HG03135 (cell line): ENCODE results near the gene SEZ6L2.
"Not testable (repeated sequence)": the region's sequence is repeated elsewhere in the genome, so short reads cannot be mapped to it uniquely, and the experiment has no call there.

Experiments
- ATAC-seq: cut with Tn5 transposase; IDR thresholded peaks from one replicate; pipeline ENCODE4 v1.9.1; 2021; ENCODE audit warnings: mild to moderate bottlenecking, moderate library complexity; ENCODE audit not compliant: unreplicated experiment

SEZ6L2 gene

GRCh38 chr16:29858149-29858849 is 41.1 kb downstream of the SEZ6L2 start:
- ATAC-seq: no peak

DNA sequence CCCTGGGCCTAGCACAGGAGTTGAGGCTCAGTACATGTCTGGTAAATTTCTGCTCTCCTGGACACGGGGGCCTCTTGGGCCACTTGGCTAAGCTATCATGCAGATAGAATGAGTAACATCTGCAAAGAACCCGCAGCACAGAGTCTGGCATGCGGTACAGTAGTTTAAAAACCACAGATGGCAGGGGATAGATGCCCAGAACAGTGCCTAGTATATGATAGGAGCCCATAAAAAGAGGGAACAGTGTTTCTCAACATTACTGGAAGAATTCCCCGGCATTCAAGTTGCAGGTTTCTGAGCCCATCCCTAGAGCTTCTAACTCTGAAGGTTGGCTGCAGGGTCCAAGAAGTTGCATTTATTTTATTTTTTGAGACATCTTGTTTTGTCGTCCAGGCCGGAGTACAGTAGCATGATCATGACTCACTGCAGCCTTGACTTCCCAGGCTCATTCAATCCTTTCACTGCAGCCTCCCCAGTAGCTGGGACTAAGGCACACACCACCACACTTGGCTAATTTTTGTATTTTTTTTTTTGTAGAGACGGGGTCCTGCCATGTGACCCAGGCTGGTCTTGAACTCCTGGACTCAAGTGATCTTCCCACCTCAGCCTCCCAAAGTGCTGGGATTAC is 42.1 kb downstream of the SEZ6L2 start:
- no peak for ATAC-seq

- no peak for ATAC-seq
Measured at GRCh38 chr16:29854520-29855100, 44.7 kb downstream of the SEZ6L2 start.

DNA sequence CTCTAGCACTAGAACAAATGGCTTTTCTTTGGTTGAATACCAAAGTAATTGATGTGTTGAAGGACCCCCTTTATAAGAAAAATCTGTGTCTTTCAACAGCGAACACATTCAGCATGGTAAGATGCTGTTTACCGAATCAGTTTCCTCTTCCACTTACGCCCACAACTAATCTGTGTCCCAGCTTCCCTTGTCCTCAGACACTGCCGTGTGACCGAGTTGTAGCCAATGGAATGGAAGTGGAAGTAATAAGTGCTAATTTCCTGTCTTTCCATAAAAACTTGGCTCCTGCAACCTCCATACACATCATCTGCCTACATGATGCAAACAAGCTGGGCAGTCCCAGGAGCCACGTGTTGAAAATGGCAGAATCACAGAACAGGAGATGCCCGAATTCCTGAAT is 46.7 kb downstream of the SEZ6L2 start:
- no peak for ATAC-seq

DNA sequence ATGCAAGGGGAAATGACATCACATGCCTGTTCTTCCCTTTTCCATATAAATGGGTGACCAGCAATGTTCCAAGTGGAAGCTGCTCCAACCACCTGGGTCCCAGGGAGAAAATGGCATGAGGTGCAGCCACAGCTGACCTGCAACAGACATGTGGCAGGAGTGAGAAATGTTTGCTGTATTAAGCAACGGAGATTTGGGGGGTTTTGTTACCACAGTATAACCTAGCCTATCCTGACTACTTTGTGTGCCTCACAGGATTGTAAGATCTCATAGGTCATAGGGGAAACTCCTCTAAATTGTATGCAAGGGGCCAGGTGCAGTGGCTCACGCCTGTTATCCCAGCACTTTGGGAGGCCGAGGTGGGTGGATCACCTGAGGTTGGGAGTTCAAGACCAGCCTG is 48.4 kb downstream of the SEZ6L2 start:
- no peak for ATAC-seq

GRCh38 chr16:29849505-29849904 is 49.8 kb downstream of the SEZ6L2 start:
- ATAC-seq: no peak

DNA sequence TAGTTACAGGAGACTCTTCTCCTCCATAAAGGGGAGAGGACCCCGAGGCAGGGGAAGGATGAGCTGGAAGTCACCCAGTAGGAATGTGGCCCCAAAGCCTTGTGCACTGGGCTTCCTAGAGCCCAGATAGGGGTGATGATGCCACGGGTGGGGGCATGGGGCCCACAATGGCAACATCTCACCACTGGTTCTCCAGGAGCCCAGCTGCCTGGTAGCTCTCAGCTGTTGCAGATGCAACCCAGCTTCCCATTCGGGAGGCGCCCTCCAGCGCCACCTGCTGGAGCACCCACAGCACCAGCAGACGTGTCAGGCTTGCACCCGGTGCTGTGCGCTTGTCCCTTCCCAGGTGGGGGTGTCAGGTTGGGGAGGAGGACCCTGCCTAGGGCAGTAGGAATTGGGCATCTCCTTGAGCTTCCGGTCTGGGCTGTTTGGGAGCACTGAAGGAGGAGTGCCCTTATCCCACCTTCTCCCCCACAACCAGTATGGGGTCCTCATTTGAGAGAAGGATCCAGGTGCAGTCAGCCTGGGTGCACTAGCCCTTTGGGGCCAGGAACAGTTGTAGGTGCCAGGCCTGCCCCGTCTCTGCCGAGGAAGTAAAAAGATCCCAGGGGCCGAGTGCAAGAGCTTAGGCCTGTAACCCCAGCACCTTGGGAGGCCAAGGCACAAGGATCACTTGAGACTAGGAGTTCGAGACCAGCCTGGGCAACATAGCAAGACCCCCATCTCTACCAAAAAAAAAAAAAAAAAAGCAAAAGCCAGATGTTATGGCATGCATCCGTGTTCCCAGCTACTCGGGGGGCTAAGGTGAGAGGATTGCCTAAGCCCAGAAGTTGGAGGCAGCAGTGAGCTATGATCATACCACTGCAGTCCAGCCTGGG is 50.7 kb downstream of the SEZ6L2 start:
- peak; percentile 55 for ATAC-seq

GRCh38 chr16:29845656-29846055 is 53.7 kb downstream of the SEZ6L2 start:
- no peak for ATAC-seq

- ATAC-seq: no peak
Measured at GRCh38 chr16:29844575-29845331, 54.6 kb downstream of the SEZ6L2 start.

DNA sequence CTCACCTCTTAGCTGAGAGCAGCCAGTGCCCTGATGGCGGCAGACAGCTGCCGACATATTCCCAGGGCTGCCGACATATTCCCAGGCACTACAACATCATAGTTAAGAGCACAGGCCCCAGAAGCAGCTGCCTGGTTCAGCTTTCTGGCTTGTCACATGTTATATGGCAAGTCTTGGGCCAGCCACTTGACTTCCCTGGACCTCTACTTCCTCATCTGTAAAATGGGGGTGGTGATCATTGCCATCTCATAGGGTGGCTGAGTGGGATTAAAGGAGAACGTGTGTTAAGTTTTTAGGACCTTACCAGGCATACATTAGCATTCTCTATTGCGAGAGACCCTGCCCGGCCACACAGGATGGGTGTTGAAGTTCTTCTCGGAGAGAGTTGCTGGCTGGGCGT is 55.4 kb downstream of the SEZ6L2 start:
- no peak for ATAC-seq

DNA sequence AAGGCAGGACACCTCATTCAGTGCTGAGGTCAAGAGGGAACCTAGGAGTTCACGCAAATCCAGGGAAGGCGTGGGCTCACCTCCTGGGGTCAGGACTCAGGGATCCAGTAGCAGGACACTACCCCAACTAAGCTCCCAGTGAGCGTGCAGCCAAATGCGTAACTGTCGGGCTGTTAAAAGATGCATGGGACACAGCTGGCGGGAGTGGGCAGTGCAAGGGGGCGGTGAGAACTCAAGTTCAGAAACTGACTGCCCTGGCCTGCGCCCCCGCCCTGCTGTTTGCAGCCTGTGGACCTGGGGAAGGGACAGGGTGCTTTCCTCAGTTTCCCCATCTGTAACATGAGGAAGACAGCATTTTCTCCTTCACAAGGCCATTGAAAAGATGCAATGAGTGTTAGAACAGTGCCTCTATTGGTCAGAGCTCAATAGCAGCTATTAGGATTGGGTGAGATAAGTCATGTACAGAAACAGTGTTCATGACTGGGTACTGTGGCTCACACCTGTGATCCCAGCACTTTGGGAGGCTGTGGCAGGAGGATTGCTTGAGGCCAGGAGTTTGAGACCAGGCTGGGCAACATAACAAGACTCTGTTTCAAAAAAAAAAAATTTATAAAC is 56.5 kb downstream of the SEZ6L2 start:
- ATAC-seq: no peak

- ATAC-seq: no peak
Measured at GRCh38 chr16:29841631-29842030, 57.7 kb downstream of the SEZ6L2 start.

DNA sequence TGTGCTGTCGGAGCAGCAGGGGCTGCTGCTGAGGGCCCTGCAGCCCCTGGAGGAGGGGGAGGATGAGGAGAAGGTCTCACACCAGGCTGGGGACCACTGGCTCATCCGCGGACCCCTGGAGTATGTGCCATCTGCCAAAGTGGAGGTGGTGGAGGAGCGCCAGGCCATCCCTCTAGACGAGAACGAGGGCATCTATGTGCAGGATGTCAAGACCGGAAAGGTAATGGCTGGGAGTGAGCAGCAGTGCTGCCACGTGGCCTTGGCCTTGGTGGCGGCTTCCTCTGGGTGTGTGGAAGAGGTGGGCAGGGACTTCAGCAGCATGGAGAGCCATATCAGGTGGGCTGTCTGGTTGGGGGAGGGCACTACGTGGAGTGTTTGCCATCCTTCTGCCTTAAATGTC is 59.1 kb downstream of the SEZ6L2 start:
- no peak for ATAC-seq

GRCh38 chr16:29839822-29840221 is 59.5 kb downstream of the SEZ6L2 start:
- no peak for ATAC-seq

- no peak for ATAC-seq
Measured at GRCh38 chr16:29837841-29838240, 61.5 kb downstream of the SEZ6L2 start.

GRCh38 chr16:29836623-29837022 is 62.7 kb downstream of the SEZ6L2 start:
- ATAC-seq: no peak

DNA sequence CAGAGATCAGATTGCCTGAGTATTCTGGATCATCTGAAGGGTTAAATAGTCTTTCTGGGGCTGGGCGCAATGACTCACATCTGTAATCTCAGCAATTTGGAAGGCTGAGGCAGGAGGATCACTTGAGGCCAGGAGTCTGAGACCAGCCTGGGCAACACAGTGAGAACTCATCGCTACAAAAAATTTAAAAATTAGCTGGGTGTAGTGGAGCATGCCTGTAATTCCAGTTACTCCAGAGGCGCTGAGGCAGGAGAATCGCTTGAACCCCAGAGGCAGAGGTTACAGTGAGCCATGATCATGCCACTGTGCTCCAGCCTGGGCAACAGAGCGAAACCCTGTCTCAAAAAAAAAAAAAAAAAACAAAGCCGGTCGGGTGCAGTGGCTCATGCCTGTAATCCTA is 63.4 kb downstream of the SEZ6L2 start:
- ATAC-seq: no peak

- no peak for ATAC-seq
Measured at GRCh38 chr16:29834079-29834478, 65.3 kb downstream of the SEZ6L2 start.

- not testable (repeated sequence) for ATAC-seq
Measured at GRCh38 chr16:29833219-29833618, 66.1 kb downstream of the SEZ6L2 start.

GRCh38 chr16:29831490-29831889 is 67.9 kb downstream of the SEZ6L2 start:
- ATAC-seq: no peak
